Measurements from ENCODE around the gene YPEL2.

Gene YPEL2

GRCh38 chr17:59300941-59301340 is 30.5 kb upstream of the YPEL2 start:
- Histone ChIP-seq H3K27me3 (ENCODE audit: insufficient read depth, low read length, poor library complexity, severe bottlenecking) (no peaks in the 10 kb centered on the region), H2AFZ (ENCODE audit: low read length) (no peak overlapping the region), H3K9ac (ENCODE audit: low read depth, low read length, poor library complexity, severe bottlenecking) (no peak overlapping the region), H3K4me3 (ENCODE audit: low read length, poor library complexity, severe bottlenecking) (no peak overlapping the region), H3K79me2 (ENCODE audit: insufficient read depth, low read length) (no peaks in the 10 kb centered on the region), H3K9me2 (replicated peaks; ENCODE audit: low read depth, low read length) (no peaks in the 10 kb centered on the region), H3K4me1 (ENCODE audit: insufficient read depth, low read length, poor library complexity, severe bottlenecking) (no peaks in the 10 kb centered on the region), H3K36me3 (ENCODE audit: insufficient read depth, low read length) (no peaks in the 10 kb centered on the region), H3K4me2 (ENCODE audit: low read depth, low read length, poor library complexity, severe bottlenecking) (no peak overlapping the region), H3F3A (ENCODE audit: low read depth) (no peaks in the 10 kb centered on the region), H3K9me3 (ENCODE audit: insufficient read depth, low read depth, low read length) (no peaks in the 10 kb centered on the region), H4K20me1 (ENCODE audit: insufficient read depth, low read length, poor library complexity, severe bottlenecking) (no peaks in the 10 kb centered on the region)
- TF ChIP-seq EZH2phosphoT487 (IDR thresholded peaks at IDR 0.05; ENCODE audit: borderline replicate concordance) (no peak), CTCF (conservative IDR thresholded peaks at IDR 0.05; ENCODE audit: low read length) (no peak)

DNA sequence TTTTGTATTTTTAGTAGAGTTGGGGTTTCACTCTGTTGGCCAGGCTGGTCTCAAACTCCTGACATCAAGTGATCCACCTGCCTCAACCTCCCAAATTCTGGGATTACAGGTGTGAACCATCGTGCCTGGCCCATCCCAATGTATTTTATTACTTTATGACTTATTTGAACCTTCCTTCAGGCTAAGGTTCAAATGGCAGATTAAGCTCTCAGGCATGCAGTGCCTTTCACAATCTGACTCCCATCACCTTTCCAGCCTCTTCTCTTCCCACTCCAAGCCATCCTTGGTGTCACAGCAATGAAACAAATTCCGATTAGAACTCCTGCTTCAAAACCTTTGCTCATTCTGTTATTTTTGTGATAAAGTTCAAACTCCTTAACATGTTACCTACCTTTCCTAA is 26.6 kb upstream of the YPEL2 start:
- H2AFZ ChIP-seq (ENCODE audit: low read length): no peak overlapping the region
- no peaks in the 10 kb centered on the region for H3F3A ChIP-seq (ENCODE audit: low read depth)
- no peaks in the 10 kb centered on the region for H4K20me1 ChIP-seq (ENCODE audit: insufficient read depth, low read length, poor library complexity, severe bottlenecking)
- H3K36me3 ChIP-seq (ENCODE audit: insufficient read depth, low read length): no peaks in the 10 kb centered on the region
- H3K9ac ChIP-seq (ENCODE audit: low read depth, low read length, poor library complexity, severe bottlenecking): no peak overlapping the region
- H3K9me3 ChIP-seq (ENCODE audit: insufficient read depth, low read depth, low read length): no peaks in the 10 kb centered on the region
- H3K4me1 ChIP-seq (ENCODE audit: insufficient read depth, low read length, poor library complexity, severe bottlenecking): no peaks in the 10 kb centered on the region
- H3K4me3 ChIP-seq (ENCODE audit: low read length, poor library complexity, severe bottlenecking): no peak overlapping the region
- H3K9me2 ChIP-seq (replicated peaks; ENCODE audit: low read depth, low read length): no peaks in the 10 kb centered on the region
- H3K4me2 ChIP-seq (ENCODE audit: low read depth, low read length, poor library complexity, severe bottlenecking): no peak overlapping the region
- no peaks in the 10 kb centered on the region for H3K27me3 ChIP-seq (ENCODE audit: insufficient read depth, low read length, poor library complexity, severe bottlenecking)
- TF ChIP-seq EZH2phosphoT487 (IDR thresholded peaks at IDR 0.05; ENCODE audit: borderline replicate concordance) (no peak), CTCF (conservative IDR thresholded peaks at IDR 0.05; ENCODE audit: low read length) (no peak)
- H3K79me2 ChIP-seq (ENCODE audit: insufficient read depth, low read length): no peaks in the 10 kb centered on the region

GRCh38 chr17:59310263-59310920 is 21.1 kb upstream of the YPEL2 start:
- no peak overlapping the region for H3K9ac ChIP-seq (ENCODE audit: low read depth, low read length, poor library complexity, severe bottlenecking)
- no peaks in the 10 kb centered on the region for H3F3A ChIP-seq (ENCODE audit: low read depth)
- H3K9me2 ChIP-seq (replicated peaks; ENCODE audit: low read depth, low read length): no peaks in the 10 kb centered on the region
- H3K79me2 ChIP-seq (ENCODE audit: insufficient read depth, low read length): no peaks in the 10 kb centered on the region
- TF ChIP-seq CTCF (conservative IDR thresholded peaks at IDR 0.05; ENCODE audit: low read length) (no peak), EZH2phosphoT487 (IDR thresholded peaks at IDR 0.05; ENCODE audit: borderline replicate concordance) (no peak)
- H3K4me3 ChIP-seq (ENCODE audit: low read length, poor library complexity, severe bottlenecking): no peak overlapping the region
- no peaks in the 10 kb centered on the region for H3K27me3 ChIP-seq (ENCODE audit: insufficient read depth, low read length, poor library complexity, severe bottlenecking)
- no peaks in the 10 kb centered on the region for H4K20me1 ChIP-seq (ENCODE audit: insufficient read depth, low read length, poor library complexity, severe bottlenecking)
- H3K9me3 ChIP-seq (ENCODE audit: insufficient read depth, low read depth, low read length): no peaks in the 10 kb centered on the region
- H3K4me1 ChIP-seq (ENCODE audit: insufficient read depth, low read length, poor library complexity, severe bottlenecking): no peaks in the 10 kb centered on the region
- peak overlapping the region; percentile 53; the same call in 1 of the 2 replicates for H2AFZ ChIP-seq (ENCODE audit: low read length)
- H3K4me2 ChIP-seq (ENCODE audit: low read depth, low read length, poor library complexity, severe bottlenecking): no peak overlapping the region
- H3K36me3 ChIP-seq (ENCODE audit: insufficient read depth, low read length): no peaks in the 10 kb centered on the region
